Ascending aorta (tissue), 2 donors: ENCODE results near the gene SULT1C4. TPM values are rescaled to one million over a fixed set of nuclear protein-coding genes. Genes with fewer than 3 reads are reported as not detected.

ENCODE experiments used
- DNase-seq, 2 donors: peaks; one replicate each; pipeline ENCODE4 v3.0.0-alpha.2; 2019; ENCODE audit warnings: low spot score in 2 of 2
- H3K27ac ChIP-seq, 2 donors: fragments of 200-600 bp; sonication (generic); one replicate each; pipeline ENCODE4 v1.5.1; 2016 to 2017; ENCODE audit warnings: mild to moderate bottlenecking in 1 of 2
- H3K27me3 ChIP-seq: fragments of 200-600 bp; sonication (generic); one replicate; pipeline ENCODE4 v1.5.1; 2017
- H3K36me3 ChIP-seq, 2 donors: fragments of 200-600 bp; sonication (generic); one replicate each; pipeline ENCODE4 v1.5.1; 2016
- H3K4me1 ChIP-seq, 2 donors: fragments of 200-600 bp; sonication (generic); one replicate each; pipeline ENCODE4 v1.5.1; 2016 to 2017; ENCODE audit warnings: mild to moderate bottlenecking in 1 of 2
- H3K4me3 ChIP-seq, 2 donors: fragments of 200-600 bp; sonication (generic); one replicate each; pipeline ENCODE4 v1.5.1; 2016 to 2017; ENCODE audit warnings: mild to moderate bottlenecking in 1 of 2
- H3K9me3 ChIP-seq, 2 donors: fragments of 200-600 bp; sonication (generic); one replicate each; pipeline ENCODE4 v1.5.1; 2016
- CTCF ChIP-seq, 3 experiments: fragments of 200-600 bp in 2 of 3; fragments of 450-650 bp in 1 of 3; sonication (generic) in 2 of 3; IDR thresholded peaks; one replicate each; pipeline ENCODE4 v1.5.1; 2016 to 2019; ENCODE audit warnings: antibody characterized with exemption in 3 of 3, mild to moderate bottlenecking in 1 of 3, moderate library complexity in 1 of 3
- intact Hi-C: fragments of 100-400 bp; cut with DNase I; formaldehyde crosslinking; loops from one replicate; pipeline ENCODE4 v1.15.1; 2023
- total RNA-seq: library from RNA; depleted of rRNA; stranded (reverse); fragments of >200 nt; gene quantifications from one replicate; pipeline ENCODE4 v1.1.0, GENCODE V29; 2016

The SULT1C4 gene
- total RNA-seq, 1 donor from 2014 or later = 11.0 TPM

- no peaks in the 10 kb centered on the region for H3K27me3 ChIP-seq
- TF ChIP-seq CTCF (IDR thresholded peaks at IDR 0.05) = no peak
- H3K4me1 ChIP-seq = no peaks in the 10 kb centered on the region
- H3K4me3 ChIP-seq = no peak overlapping the region
- intact Hi-C loops = no loop called here
- no peak overlapping the region for H3K27ac ChIP-seq
- H3K9me3 ChIP-seq = no peaks in the 10 kb centered on the region
- no peak for DNase-seq
- H3K36me3 ChIP-seq = no peaks in the 10 kb centered on the region
These were observed 5.5 kb downstream of the SULT1C4 start for GRCh38 chr2:108383146-108383830.

- H3K9me3 ChIP-seq = no peaks in the 10 kb centered on the region
- no peak overlapping the region for H3K4me3 ChIP-seq
- intact Hi-C loops = no loop called here
- H3K4me1 ChIP-seq = no peaks in the 10 kb centered on the region
- no peak for TF ChIP-seq CTCF (IDR thresholded peaks at IDR 0.05)
- DNase-seq = no peak
- no peak overlapping the region for H3K27ac ChIP-seq
- H3K36me3 ChIP-seq = no peaks in the 10 kb centered on the region
- H3K27me3 ChIP-seq = no peaks in the 10 kb centered on the region
These were observed 7.1 kb downstream of the SULT1C4 start for GRCh38 chr2:108384662-108385393.

GRCh38 chr2:108385411-108386071 lies 7.8 kb downstream of the SULT1C4 start:
- DNase-seq = no peak
- Histone ChIP-seq H3K4me1 (no peaks in the 10 kb centered on the region), H3K9me3 (no peaks in the 10 kb centered on the region), H3K27me3 (no peaks in the 10 kb centered on the region), H3K4me3 (no peak overlapping the region), H3K27ac (no peak overlapping the region), H3K36me3 (no peaks in the 10 kb centered on the region)
- intact Hi-C loops = no loop called here
- TF ChIP-seq CTCF (IDR thresholded peaks at IDR 0.05) = no peak

- Histone ChIP-seq H3K9me3 (peaks cover 0 to 16% of the 10 kb centered on the region in 2 donors), H3K27me3 (no peaks in the 10 kb centered on the region), H3K27ac (no peak overlapping the region), H3K36me3 (no peaks in the 10 kb centered on the region), H3K4me1 (no peaks in the 10 kb centered on the region), H3K4me3 (no peak overlapping the region)
- intact Hi-C loops = no loop called here
- no peak for DNase-seq
- no peak for TF ChIP-seq CTCF (IDR thresholded peaks at IDR 0.05)
These were observed 10.3 kb downstream of the SULT1C4 start for GRCh38 chr2:108388045-108388444.

- peaks cover 0 to 25% of the 10 kb centered on the region in 2 donors for H3K9me3 ChIP-seq
- no peak overlapping the region for H3K4me3 ChIP-seq
- H3K27me3 ChIP-seq = no peaks in the 10 kb centered on the region
- H3K36me3 ChIP-seq = no peaks in the 10 kb centered on the region
- no peak overlapping the region for H3K27ac ChIP-seq
- TF ChIP-seq CTCF (IDR thresholded peaks at IDR 0.05) = no peak
- no peak for DNase-seq
- intact Hi-C loops = loop anchor here (10.0 kb wide), 1 partner anchor 194 kb away; no protein-coding TSS in a partner anchor
- H3K4me1 ChIP-seq = no peaks in the 10 kb centered on the region
These were observed 12.6 kb downstream of the SULT1C4 start for GRCh38 chr2:108390340-108390739.
